ENCODE data around the gene TCHHL1. TPM values are rescaled to one million over a fixed set of nuclear protein-coding genes. Genes with fewer than 3 reads are reported as not detected.
A peak's percentile ranks its signal among the peaks of the same experiment; 100 is the strongest.

TCHHL1 gene
- polyA plus RNA-seq, 1 donor from 2014 or later: not detected

DNA sequence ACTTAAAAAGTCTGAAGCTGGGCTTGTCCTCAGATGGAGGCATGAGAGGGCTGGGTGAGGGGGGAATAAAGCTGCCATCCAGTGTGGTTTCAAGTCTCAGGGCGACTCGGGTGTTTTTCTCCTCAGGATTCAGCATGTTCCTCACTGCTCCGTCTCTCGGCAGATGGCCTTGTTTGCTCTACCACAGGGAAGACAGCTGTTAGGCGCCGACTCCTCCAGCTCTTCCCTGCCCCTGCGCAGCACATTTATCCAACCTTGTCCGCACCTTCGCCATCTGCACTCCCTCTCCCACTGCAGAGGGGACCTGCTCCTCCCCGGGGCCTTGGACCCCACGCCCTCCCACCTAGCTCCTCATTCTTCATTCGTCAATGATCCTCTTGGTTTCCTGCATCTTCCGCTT, 35.5 kb downstream of the TCHHL1 start:
- Mint-ChIP-seq H3K4me1 (peaks cover under 1 to 5% (median 4%) of the 10 kb centered on the region in 3 donors), H3K36me3 (no peaks in the 10 kb centered on the region), H3K27ac (no peak overlapping the region), H3K4me3 (no peak overlapping the region), H3K9me3 (no peaks in the 10 kb centered on the region), H3K27me3 (peaks cover 6% of the 10 kb centered on the region)

DNA sequence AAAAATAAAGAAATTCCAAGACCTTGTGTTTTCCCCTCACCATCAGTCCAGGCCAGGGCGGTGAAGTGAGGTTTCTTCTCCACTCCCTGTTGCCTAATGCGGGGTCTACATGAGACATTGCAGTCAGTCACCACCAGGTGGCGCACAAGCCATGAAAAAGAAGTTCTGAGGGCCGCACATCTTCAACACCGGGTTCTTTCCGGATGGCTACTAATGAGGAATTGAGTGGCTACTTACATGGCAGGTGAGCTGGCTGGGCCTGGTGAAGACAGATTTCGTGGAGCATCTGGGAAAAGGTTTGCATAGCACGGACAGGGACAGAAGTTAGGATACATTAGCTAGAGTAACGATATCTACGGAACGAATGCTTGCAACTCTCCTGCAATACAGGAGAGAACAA, 36.3 kb downstream of the TCHHL1 start:
- Mint-ChIP-seq H3K27me3 (peaks cover 6% of the 10 kb centered on the region), H3K9me3 (no peaks in the 10 kb centered on the region)

DNA sequence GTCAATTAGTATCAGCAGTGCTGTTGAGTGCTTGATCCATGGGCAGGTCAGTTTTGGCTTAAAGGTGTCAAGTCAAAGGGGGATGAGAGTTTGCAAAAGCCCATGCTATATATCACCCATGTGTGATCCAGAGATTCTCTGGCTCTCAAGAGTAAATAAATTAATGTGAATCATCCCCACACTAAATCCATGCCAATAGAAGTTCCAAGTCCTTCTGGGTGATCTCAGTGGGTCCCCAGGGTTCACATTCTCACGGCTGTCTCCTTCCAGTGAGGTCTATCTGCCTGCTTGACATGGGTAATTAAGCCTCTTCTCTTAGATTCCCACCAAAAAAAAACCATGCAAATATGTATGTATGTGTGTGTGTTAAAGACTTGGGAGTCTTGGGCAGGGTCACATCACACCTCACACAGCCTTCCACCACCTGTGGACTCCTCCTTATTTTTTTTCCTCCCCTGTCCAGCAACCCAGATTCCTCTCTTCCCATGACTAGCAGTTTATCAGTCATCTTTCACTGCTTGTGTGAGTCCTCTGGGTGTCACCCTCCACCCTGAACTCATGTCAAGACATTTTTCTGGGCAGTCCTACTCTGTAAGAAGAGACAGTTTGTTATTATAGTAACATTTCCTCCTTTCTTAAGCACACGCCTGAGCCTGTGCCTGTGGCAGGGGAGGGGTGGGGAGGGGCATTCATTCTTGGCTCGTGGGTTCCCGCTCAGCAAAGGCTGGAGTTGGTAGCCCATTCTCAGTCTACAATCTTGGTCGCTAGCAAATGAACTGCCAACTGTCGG, 37.8 kb downstream of the TCHHL1 start:
- Mint-ChIP-seq H3K27ac (no peak overlapping the region), H3K4me3 (peak overlapping the region in 1 of 4 donors; percentile 39)

More for the DNA sequence above, 36.3 kb downstream of the TCHHL1 start:
- Mint-ChIP-seq H3K36me3 (no peaks in the 10 kb centered on the region), H3K4me1 (peaks cover 8 to 13% (median 12%) of the 10 kb centered on the region in 3 donors), H3K4me3 (peak overlapping the region in 1 of 4 donors; percentile 78), H3K27ac (no peak overlapping the region)

DNA sequence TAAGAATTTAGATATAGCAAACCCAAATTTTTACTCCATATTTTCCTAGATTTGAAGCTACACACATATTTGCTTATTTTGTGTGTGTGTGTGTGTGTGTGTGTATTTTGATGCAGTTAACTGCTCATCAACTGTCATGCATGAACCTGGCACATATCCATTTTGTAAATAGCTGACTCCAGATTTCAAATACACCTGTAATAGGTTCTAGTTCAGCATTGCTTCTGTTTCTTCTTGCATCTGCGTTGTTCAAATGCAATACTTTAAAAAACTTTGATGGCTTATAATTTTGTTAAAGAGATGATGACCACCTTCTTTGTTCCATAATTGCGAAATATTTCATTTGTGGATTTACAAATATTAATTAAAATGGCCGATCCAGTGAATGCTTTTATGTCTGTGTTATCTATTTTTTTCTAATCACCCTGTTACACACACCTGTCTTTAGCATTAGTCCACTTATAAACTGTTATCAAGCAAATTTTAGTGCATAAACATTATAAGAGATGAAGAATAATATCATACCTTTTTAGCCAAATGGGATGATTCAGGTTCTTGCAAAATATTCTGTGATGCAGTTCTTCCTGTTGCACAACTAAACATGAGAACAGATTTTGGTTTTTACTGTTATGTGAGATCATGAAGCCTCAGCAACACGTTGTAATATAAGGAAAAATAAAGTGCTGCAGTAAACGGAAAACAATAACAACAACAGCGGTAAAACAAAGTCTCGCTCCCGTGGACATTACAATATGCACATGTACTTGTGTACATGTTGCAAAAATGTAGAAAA, 39.4 kb downstream of the TCHHL1 start:
- H3K4me1 Mint-ChIP-seq: peaks cover 10 to 17% (median 16%) of the 10 kb centered on the region in 3 donors
- peaks cover 3% of the 10 kb centered on the region for H3K27me3 Mint-ChIP-seq
- H3K9me3 Mint-ChIP-seq: no peaks in the 10 kb centered on the region
- H3K4me3 Mint-ChIP-seq: no peak overlapping the region
- no peaks in the 10 kb centered on the region for H3K36me3 Mint-ChIP-seq
- no peak overlapping the region for H3K27ac Mint-ChIP-seq

More for the DNA sequence above, 37.8 kb downstream of the TCHHL1 start:
- Mint-ChIP-seq H3K4me1 (peaks cover 10 to 17% (median 16%) of the 10 kb centered on the region in 3 donors), H3K27me3 (peaks cover 4% of the 10 kb centered on the region), H3K9me3 (no peaks in the 10 kb centered on the region), H3K36me3 (no peaks in the 10 kb centered on the region)

DNA sequence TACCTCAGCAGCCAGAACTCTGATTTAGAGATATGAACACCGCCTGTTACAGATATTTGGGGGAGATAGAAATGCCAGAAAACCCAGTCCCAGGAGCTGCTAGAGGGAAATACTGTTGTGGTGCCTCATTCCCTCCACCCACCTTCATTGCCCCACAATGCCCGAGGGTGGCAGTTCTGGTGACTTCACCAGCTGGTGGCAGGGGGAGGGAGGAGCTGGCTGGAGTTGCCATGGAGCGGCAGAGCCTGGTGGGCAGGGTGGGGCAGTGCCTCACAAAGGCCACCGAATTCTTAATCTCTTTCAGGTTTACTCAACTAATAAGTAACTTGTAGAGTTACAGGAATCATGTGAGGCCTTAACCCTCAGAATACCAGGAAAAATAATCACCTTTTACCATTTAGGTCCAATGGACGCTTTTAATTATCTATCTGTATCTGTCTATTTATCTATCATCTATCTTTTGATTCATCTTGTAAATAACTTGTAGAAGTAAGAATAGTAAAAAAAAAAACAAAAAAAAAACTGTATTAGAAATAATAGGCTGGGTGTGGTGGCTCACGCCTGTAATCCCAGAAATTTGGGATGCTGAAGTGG, 40.4 kb downstream of the TCHHL1 start:
- H3K27ac Mint-ChIP-seq: peak overlapping the region; percentile 87 to 97 (median 94)
- H3K4me1 Mint-ChIP-seq: peaks cover 10 to 17% (median 16%) of the 10 kb centered on the region in 3 donors
- H3K4me3 Mint-ChIP-seq: peak overlapping the region; percentile 55 to 92 (median 74)
- no peaks in the 10 kb centered on the region for H3K9me3 Mint-ChIP-seq
- H3K36me3 Mint-ChIP-seq: no peaks in the 10 kb centered on the region
- peaks cover 2% of the 10 kb centered on the region for H3K27me3 Mint-ChIP-seq

DNA sequence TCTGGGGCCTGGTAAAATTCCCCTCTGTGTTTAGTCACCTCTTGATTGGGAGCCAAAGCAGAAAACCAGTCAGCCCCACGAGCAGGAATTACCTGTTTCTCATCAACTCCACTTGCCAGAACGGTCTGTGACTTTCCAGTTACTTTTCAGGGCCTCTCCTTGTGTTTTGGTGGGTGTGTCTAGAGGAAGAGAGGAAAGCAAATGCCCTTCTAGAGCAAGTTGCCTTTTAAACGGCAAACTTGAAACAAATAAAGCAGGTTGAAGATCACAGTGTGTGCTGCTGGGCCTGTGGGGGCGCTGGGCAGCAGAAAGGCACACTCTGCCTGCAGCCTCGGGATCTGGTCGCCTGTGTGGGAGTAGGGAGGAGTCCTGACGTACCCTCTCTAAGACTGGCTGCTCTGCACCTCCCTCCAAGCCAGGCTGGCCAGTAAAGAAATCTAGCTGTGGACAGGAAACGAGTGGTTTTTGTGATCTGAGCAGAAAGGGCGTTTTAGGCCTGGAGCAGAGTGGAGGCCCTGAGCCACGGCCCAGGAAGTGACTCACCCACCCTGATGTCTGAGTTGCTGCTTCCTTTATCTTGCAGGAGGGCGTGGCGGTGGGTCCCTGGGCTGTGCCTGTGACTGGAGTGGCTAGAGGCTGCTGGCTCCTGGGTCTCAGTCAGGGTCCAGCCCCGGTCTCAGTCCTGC, 41.0 kb downstream of the TCHHL1 start:
- Mint-ChIP-seq H3K4me1 (peaks cover 10 to 17% (median 16%) of the 10 kb centered on the region in 3 donors), H3K9me3 (no peaks in the 10 kb centered on the region), H3K27ac (peak overlapping the region; percentile 87 to 97 (median 94)), H3K4me3 (peak overlapping the region; percentile 55 to 92 (median 74)), H3K27me3 (peaks cover 2% of the 10 kb centered on the region), H3K36me3 (no peaks in the 10 kb centered on the region)

DNA sequence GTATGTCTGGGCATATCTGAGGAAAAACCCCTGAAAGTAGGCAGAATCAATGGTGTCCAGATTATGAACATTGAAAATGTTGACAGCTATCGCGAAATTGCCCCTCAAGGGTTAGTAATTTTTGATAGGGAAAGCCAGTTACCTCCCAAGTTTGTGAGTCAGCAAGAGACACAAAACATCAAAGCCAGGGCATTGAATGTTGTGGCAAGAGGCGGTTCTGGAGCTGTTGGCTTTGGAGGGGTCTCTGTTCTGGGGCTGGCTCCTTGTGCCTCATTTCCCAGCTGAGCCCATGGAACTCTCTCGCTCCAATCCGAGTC, 41.5 kb downstream of the TCHHL1 start:
- H3K4me3 Mint-ChIP-seq: peak overlapping the region in 3 of 4 donors; percentile 55 to 92 (median 72)
- no peaks in the 10 kb centered on the region for H3K36me3 Mint-ChIP-seq
- H3K9me3 Mint-ChIP-seq: no peaks in the 10 kb centered on the region
- H3K27me3 Mint-ChIP-seq: no peaks in the 10 kb centered on the region
- peak overlapping the region; percentile 87 to 97 (median 94) for H3K27ac Mint-ChIP-seq
- H3K4me1 Mint-ChIP-seq: peaks cover 10 to 15% (median 13%) of the 10 kb centered on the region in 3 donors

DNA sequence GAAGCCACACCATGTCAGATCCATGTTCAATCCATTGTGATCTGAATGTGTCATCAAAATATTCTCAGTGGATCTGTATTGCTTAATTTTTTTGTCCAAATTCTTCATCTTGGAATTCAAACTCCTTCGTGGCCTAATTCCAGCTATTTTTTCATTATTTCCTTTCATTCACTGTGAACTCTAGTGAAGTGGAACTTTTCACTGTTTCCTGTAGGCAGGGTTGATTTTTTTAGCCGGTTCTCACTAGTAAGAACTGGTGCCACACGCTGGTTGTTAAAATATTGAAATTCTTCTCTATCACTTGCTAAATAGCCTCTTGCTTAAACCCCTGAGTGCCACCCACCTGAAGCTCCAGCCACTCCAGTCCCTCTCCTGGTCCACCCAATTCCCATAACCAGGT, 44.5 kb downstream of the TCHHL1 start:
- H3K4me3 Mint-ChIP-seq: no peak overlapping the region
- no peaks in the 10 kb centered on the region for H3K9me3 Mint-ChIP-seq
- H3K36me3 Mint-ChIP-seq: no peaks in the 10 kb centered on the region
- no peaks in the 10 kb centered on the region for H3K27me3 Mint-ChIP-seq
- no peak overlapping the region for H3K27ac Mint-ChIP-seq
- peaks cover 10 to 15% (median 13%) of the 10 kb centered on the region in 3 donors for H3K4me1 Mint-ChIP-seq

DNA sequence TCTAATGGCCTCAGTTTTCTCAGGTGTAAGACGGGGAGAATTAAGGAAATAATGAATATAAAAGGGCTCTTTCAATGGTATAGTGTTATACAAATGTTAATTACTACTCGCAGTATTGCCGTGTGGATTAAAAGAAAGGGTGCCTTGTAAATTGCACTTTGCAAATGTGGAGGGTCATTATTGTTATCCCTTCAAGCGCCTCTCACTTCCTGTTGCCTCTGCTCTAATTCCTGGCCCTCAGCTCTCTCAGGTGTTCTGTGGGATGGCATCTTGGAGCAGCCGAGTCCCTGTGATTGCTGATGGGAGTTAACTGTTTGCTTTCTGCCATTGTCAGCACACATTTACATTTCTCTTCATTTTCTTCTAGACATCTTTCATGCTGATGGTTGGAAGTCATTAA, 45.0 kb downstream of the TCHHL1 start:
- Mint-ChIP-seq H3K36me3 (no peaks in the 10 kb centered on the region), H3K9me3 (no peaks in the 10 kb centered on the region), H3K27me3 (no peaks in the 10 kb centered on the region), H3K4me1 (peaks cover 10 to 15% (median 13%) of the 10 kb centered on the region in 3 donors), H3K4me3 (no peak overlapping the region), H3K27ac (no peak overlapping the region)

DNA sequence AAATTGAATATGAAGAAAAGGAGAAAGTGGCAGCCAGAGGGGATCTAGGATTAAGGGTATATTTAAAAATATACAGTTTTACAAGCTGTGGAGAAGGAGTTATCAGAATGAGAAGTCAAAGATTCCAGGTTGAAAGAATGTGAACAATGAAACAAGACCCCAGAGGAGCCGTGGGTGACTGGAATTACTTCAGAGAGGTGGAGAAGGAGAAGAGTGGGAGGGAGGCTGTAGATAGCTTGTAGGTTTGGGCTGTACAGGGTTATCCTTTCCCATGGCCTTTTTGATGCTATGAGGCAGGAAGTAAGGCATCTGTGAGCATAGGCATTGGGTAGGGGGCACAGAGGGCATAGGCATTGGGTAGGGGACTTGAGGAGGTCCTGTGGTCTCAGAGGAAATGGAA, 46.8 kb downstream of the TCHHL1 start:
- Mint-ChIP-seq H3K36me3 (no peaks in the 10 kb centered on the region), H3K27ac (no peak overlapping the region), H3K4me1 (peaks cover 7 to 9% (median 8%) of the 10 kb centered on the region in 3 donors), H3K4me3 (no peak overlapping the region), H3K27me3 (no peaks in the 10 kb centered on the region), H3K9me3 (no peaks in the 10 kb centered on the region)

DNA sequence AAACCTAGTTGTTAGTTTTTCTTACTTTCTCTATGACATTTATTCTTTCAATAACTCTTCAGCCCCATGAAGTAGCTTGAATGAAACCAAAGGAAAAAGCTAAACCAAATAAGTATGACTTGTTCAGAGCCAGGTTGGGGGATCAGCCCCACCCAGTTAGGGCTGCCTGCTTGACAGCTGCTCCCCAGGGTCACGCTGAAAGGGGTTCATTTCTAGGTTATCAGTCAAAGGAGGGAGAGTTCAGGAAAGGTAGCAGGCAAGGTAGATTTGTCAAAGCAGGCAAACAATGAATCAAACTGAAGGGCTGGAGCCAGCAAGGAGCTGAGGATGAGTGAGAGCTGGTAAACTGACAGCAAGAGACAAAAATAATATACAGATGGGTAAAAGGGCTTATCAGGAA, 49.0 kb downstream of the TCHHL1 start:
- Mint-ChIP-seq H3K36me3 (no peaks in the 10 kb centered on the region), H3K27ac (no peak overlapping the region), H3K9me3 (no peaks in the 10 kb centered on the region), H3K4me3 (no peak overlapping the region), H3K4me1 (peaks cover 20 to 25% (median 21%) of the 10 kb centered on the region in 3 donors), H3K27me3 (no peaks in the 10 kb centered on the region)

DNA sequence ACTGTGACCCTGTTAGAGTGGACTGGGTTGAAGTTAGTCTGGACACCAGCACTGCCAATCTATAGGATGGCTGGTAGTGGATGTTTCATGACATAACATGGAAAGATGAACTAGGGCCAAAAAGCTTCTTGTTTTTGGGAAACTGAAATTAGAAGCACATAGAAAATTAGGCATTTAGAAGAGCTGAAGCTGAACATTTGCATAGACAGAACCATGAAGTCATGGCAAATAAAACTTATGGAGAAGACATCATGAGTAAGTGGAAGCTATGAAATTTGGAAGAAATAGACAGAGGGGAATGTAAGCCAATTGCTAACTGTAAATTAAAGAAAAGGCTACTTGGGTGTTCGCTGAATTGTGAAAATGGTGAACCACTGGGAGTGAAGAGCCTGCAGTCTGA, 49.4 kb downstream of the TCHHL1 start:
- no peak overlapping the region for H3K4me3 Mint-ChIP-seq
- H3K27me3 Mint-ChIP-seq: peaks cover 3% of the 10 kb centered on the region
- no peak overlapping the region for H3K27ac Mint-ChIP-seq
- no peaks in the 10 kb centered on the region for H3K9me3 Mint-ChIP-seq
- H3K4me1 Mint-ChIP-seq: peaks cover 24 to 29% (median 25%) of the 10 kb centered on the region in 3 donors
- H3K36me3 Mint-ChIP-seq: no peaks in the 10 kb centered on the region

DNA sequence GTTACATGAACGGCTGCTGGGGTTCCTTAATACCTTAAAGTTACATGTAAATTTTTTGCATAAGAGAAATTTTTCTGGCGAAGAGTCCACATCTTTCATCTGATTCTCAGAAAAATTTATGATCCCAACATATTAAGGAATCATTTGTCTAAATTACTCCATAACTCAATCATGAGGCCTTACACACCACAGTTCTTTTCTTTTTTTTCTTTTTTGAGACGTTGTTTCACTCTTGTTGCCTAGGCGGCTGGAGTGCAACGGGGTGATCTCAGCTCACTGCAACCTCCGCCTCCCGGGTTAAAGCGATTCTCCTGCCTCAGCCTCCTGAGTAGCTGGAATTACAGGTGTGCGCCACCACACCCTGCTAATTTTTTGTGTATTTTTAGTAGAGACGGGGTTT, 50.0 kb downstream of the TCHHL1 start:
- no peak overlapping the region for H3K27ac Mint-ChIP-seq

DNA sequence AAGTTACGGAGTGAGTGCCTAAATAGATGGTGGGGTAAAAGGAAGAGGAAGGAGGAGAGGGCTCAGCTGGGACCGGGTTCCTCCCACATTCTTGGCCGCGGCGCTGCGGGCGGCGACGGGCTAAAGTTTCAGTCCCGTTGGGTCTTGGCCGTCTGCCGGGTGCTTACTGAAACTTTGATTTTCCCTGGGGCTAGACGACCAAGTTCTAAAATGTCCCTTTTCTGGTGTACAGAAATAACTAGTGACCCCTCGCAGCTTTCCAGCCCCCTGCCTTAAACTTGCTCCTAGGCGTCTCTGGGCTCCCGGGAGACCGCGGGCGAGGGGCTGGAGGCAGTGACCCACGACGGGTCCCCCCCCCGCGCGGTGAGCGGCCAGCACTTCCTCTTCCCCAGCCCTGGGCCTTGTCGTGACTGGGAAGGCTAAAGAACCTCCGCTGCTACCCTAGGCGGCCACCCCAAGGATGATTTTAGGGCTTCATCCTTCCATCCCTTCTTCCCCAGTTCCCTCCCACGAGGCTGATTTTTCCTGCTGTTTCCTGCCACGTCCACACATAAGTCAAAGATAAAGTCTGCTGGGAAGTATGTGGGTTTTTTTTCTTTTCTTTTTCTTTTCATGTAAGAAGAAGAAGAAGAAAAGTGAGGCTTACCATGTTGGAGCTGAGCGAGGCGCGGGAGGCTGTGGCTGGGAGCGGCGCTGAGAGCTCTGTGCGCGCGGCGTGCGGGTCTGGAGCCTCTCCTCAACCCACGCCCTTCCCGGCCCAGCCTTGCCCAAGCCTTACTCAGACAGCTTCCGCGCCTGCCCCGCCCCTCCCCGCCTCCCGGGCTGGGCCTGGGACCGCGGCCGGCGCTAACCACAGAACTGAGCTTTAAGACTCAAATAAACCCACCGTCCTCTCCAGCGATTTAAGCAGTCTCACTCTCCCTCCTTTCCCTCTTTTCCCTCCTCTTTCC, 52.3 kb downstream of the TCHHL1 start, which contains the start of gene S100A11:
Gene S100A11, minus strand, starts transcription at position 738 of the 950 bp plus-strand sequence. Its CDS starts 89 bp downstream, at position 649.
- Mint-ChIP-seq H3K27me3 (peaks cover 3% of the 10 kb centered on the region), H3K4me3 (peak within 1 kb of the TSS; percentile 88 to 96 (median 95)), H3K36me3 (no peaks in the 10 kb centered on the region), H3K4me1 (peaks cover 24 to 35% (median 25%) of the 10 kb centered on the region in 3 donors), H3K9me3 (no peaks in the 10 kb centered on the region), H3K27ac (peak within 1 kb of the TSS; percentile 82 to 95 (median 92))

More for the DNA sequence above, 50.0 kb downstream of the TCHHL1 start:
- Mint-ChIP-seq H3K9me3 (no peaks in the 10 kb centered on the region), H3K4me3 (peak overlapping the region in 1 of 4 donors; percentile 87), H3K27me3 (peaks cover 3% of the 10 kb centered on the region), H3K36me3 (no peaks in the 10 kb centered on the region), H3K4me1 (peaks cover 24 to 35% (median 25%) of the 10 kb centered on the region in 3 donors)
